B cell (primary cell): ENCODE measurements around the gene LRG1.

Source experiments
- CTCF ChIP-seq: fragments of 200-600 bp; IDR thresholded peaks from one replicate; pipeline ENCODE4 v1.8.0; 2022; ENCODE audit warnings: antibody characterized with exemption, mild to moderate bottlenecking
- EZH2 ChIP-seq: IDR thresholded peaks from 2 replicates; pipeline ENCODE4 v1.6.1; 2012; ENCODE audit warnings: borderline replicate concordance, low read depth, mild to moderate bottlenecking, moderate library complexity, low read length; ENCODE audit not compliant: insufficient read depth, poor library complexity, severe bottlenecking

GRCh38 chr19:4542896-4543841 lies 3.3 kb upstream of the LRG1 start:
- TF ChIP-seq CTCF (no peak), EZH2 (no peak)
